Stimulated activated CD4-positive, alpha-beta T cell treated with anti-CD3 and anti-CD28 coated beads, Interleukin-15, amount 100 ng/mL, for 1 hour (primary cell): Measurements from ENCODE around the gene ATG13.

ENCODE experiments used
- DNase-seq, 2 donors: peaks; one replicate each; pipeline ENCODE4 v3.0.0-alpha.2; 2020; ENCODE audit warnings: low read depth in 1 of 2, low spot score in 1 of 2

ATG13 gene

GRCh38 chr11:46722566-46723358 is 105.4 kb downstream of the ATG13 start:
- no peak for DNase-seq

DNA sequence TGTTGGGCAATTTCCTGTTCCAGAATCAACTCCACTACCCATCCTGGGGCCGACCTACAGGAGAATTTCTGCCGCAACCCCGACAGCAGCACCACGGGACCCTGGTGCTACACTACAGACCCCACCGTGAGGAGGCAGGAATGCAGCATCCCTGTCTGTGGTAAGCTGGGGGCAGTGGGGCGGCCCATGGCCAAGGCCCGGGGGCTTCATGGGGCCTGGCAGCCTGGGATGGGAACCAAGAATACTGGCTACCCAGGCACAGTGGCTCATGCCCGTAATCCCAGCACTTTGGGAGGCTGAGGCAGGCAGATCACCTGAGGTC is 106.0 kb downstream of the ATG13 start:
- no peak for DNase-seq

- no peak for DNase-seq
Measured at GRCh38 chr11:46724088-46724487, 106.7 kb downstream of the ATG13 start.
